HUDEP-2 (cell line): ENCODE results near the gene CDK12.
"Not testable (repeated sequence)": the region's sequence is repeated elsewhere in the genome, so short reads cannot be mapped to it uniquely, and the experiment has no call there.

Source experiments
- DNase-seq, 76 experiments: peaks; one replicate each; lab custom pipeline; 2025; ENCODE audit not compliant: unreplicated experiment in 76 of 76; lab: John Stamatoyannopoulos, UW

Gene CDK12

DNA sequence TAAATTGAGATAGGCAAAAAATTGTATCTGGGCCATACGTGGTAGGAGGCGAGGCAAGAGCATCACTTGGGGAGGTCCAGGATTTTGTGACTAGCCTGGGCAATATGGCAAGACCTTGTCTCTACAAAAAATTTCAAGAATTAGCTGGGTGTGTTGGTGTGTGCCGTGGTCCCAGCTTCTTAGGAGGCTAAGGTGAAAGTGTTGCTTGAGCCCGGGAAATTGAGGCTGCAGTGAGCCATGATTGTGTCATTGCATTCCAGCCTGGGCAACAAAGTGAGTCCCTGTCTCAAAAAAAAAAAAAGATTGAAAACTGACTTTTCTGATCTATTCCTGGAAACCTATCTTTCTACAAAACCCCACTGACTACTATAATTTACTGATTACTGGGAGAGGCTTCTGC, 26.7 kb downstream of the CDK12 start:
- no peak for DNase-seq

DNA sequence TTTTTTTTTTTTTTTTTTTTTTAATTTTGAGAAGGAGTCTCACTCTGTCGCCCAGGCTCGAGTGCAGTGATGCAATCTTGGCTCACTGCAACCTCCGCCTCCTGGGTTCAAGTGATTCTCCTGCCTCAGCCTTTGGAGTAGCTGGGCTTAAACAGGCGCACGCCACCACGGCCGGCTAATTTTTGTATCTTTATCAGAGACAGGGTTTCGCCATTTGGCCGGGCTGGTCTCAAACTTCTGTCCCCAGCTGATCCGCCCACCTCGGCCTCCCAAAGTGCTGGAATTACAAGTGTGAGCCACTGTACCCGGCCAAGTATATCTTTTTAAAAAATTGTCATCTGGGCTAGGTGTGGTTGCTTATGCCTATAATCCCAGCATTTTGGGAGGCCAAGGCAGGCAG, 35.6 kb downstream of the CDK12 start:
- not testable (repeated sequence) for DNase-seq

DNA sequence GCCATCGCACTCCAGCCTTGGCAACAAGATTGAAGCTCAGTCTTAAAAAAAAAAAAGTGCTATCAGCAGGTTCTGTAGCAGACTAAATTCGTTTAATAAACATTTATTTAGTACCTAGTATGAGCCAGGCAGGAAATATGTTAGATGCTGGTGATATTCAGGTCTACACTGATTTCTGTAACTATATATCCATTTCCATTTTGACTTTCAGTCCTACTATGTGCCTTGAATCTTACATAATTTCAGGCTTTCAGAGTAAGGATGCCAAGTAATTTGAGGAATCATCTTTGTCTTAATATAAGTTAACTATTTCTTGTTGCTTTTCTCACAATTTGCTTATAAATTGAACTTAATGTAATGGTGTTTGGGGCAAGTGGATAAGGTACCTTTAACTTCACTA, 46.2 kb downstream of the CDK12 start:
- DNase-seq, result no peak

DNA sequence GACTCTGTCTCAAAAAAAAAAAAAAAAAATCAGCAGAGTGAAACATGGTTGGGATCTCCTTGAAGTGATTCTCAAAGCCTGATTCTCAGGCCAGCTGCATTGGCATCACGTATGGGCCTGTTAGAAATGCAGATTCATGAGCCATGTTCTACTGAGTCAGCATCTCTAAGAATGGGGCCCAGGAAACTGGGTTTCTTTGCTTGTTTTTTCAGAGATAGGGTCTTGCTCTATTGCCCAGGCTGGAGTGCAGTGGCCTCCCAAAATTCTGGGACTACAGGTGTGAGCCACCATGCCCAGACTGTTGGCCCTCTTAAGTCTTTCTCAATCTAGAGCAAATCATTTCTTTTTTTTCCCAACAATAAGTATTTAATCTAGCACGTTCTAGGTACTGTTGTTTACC, 47.7 kb downstream of the CDK12 start:
- no peak for DNase-seq

DNA sequence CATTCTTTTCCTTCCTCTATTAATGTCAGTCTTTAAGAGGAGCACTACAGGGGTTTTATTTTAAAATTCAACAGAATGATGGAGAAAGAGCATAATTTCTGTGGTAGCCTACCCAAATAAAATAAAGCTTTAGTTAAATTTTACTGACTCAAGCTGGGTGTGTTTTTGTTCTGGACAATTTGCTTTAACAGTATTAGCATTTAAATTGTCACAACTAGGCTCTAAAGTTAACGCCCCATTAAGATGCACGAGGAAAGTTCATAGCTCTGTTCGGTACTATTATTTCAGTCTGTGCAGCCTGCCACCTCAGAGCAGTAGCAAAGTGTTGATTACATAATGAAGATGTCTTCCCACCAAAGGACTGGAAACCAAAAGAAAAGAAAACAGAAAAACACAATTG, 52.0 kb downstream of the CDK12 start:
- DNase-seq, result no peak

DNA sequence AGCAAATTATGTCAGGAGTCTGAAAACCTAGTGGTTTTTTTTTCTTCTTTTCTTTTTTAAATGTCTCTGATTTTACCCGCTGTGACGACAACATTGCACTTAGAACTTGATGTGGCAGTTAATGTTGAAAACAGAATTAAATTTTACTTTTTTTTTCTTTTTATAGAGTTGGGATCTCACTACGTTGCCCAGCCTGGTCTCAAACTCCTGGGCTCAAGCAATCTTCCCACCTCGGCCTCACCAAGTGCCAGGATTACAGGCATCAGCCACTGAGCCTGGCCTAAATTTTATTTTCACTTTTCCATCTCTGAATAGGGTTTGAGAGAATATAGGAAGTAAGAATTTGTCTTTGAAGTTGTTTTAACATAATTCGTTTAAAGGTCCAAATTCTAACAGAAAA, 52.6 kb downstream of the CDK12 start:
- no peak for DNase-seq

DNA sequence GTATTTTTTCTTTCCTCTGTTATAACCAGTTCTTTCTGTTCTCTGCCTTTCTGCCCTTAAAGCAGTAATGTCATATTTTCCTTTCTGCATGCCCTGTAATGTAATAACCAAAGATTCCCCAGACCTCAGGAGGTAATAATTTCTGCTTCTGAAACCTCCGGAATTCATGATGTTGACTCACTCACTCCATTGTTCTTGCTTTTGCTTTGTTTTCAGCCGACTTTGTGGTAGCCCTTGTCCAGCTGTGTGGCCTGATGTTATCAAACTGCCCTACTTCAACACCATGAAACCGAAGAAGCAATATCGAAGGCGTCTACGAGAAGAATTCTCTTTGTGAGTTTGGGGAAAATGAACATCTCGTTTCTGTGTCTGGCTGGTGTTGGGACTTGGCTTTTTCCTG, 55.9 kb downstream of the CDK12 start:
- no peak for DNase-seq

DNA sequence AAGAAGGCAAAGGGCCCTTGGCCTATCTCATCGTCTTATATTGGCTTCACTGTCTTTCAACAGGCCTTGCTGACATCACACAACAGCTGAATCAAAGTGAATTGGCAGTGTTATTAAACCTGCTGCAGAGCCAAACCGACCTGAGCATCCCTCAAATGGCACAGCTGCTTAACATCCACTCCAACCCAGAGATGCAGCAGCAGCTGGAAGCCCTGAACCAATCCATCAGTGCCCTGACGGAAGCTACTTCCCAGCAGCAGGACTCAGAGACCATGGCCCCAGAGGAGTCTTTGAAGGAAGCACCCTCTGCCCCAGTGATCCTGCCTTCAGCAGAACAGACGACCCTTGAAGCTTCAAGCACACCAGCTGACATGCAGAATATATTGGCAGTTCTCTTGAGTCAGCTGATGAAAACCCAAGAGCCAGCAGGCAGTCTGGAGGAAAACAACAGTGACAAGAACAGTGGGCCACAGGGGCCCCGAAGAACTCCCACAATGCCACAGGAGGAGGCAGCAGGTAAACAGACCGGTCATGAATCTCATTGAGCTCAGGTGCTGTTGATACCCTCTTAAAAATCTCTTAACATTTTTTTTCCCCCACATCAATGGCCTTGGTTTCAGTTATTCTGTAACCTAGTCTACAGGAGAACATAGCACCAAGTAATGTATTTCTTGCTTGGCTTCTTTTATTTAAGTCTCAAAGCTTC, 64.7 kb downstream of the CDK12 start:
- no peak for DNase-seq

DNA sequence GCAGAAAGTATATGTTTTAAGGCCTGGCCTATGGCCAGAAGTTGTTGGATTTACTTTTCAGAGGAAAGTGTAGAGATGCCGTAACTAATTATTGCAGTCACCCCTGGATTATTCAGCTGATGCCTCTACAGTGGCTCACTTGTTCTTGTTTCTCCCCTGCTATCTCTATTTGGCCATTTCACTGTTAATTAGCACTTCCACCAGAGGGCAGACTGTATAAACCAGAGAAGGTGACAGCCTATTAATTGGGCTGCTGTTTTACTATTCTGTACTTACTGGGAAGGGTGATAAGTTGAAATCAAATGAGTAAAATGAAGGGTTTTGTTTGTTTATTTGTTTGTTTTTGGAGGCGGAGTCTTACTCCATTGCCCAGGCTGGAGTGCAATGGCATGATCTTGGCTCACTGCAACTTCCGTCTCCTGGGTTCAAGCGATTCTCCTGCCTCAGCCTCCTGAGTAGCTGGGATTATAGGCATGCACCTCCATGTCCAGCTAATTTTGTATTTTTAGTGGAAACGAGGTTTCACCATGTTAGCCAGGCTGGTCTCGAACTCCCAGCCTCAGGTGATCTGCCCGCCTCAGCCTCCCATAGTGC, 66.0 kb downstream of the CDK12 start:
- DNase-seq, result peak in 28 of 76 experiments; percentile 3 to 71 (median 40)

DNA sequence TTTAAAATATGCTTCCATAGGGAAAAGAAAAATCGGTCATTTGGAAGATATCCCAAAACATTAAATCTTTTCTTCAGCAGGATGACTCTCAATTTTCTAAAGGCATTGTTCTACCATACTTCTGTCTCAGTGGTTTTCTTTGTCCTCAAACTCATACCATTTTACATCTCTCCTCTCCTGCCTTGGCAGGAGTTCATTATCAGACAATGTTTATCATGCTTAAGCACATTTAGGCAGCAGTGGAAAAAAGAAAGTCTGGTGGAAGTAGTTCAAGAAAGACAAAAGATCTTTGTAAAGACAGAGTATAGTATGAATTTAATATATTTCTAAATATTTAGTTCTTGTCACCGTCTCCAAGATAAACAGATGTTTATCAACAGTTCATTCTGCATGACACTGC, 68.2 kb downstream of the CDK12 start:
- DNase-seq, result peak in 35 of 76 experiments; percentile 6 to 86 (median 62)

DNA sequence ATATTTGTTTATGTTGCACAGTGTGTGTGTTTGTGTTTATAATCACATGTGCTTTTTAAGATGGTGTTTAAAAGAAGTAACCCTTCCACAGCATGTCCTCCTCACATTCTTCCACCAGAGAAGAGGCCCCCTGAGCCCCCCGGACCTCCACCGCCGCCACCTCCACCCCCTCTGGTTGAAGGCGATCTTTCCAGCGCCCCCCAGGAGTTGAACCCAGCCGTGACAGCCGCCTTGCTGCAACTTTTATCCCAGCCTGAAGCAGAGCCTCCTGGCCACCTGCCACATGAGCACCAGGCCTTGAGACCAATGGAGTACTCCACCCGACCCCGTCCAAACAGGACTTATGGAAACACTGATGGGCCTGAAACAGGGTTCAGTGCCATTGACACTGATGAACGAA, 69.2 kb downstream of the CDK12 start:
- peak in 8 of 76 experiments; percentile 5 to 35 (median 9) for DNase-seq

DNA sequence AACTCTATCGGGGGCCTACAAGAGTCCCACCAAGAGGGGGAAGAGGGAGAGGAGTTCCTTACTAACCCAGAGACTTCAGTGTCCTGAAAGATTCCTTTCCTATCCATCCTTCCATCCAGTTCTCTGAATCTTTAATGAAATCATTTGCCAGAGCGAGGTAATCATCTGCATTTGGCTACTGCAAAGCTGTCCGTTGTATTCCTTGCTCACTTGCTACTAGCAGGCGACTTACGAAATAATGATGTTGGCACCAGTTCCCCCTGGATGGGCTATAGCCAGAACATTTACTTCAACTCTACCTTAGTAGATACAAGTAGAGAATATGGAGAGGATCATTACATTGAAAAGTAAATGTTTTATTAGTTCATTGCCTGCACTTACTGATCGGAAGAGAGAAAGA, 70.0 kb downstream of the CDK12 start:
- DNase-seq, result no peak

DNA sequence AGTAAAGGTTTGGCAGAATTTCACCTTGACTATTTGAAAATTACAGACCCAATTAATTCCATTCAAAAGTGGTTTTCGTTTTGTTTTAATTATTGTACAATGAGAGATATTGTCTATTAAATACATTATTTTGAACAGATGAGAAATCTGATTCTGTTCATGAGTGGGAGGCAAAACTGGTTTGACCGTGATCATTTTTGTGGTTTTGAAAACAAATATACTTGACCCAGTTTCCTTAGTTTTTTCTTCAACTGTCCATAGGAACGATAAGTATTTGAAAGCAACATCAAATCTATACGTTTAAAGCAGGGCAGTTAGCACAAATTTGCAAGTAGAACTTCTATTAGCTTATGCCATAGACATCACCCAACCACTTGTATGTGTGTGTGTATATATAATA, 72.6 kb downstream of the CDK12 start:
- DNase-seq, result no peak

DNA sequence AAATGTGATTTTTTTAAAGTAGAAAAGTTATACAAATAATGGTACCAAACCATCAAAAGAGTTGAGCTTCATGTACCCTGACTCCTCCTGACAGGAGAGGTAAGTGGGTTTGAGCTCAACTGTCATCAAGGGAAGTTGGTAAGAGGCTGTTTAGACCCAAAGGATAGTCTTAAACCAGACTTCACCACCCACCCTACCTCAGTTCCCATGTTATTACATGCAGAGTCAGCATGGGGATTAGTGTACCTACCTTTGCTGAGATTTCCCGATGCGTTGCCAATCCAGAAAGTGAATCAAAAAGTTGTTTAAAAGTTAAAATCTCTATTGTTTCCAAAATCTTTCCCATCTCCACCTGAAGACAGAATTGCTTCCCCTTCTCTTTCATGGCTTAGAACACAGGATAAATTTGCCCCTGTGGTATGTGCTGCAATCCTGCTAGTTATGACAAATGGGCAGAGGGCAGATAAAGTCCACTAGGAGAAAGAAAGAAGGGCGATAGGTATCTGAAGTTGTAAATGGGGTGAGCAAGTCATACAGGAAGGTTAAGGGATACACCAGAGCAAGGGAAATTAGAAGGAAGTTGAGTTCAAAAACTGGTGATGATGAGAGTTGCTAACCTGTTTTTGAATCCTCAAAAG, 73.6 kb downstream of the CDK12 start:
- DNase-seq, result no peak

DNA sequence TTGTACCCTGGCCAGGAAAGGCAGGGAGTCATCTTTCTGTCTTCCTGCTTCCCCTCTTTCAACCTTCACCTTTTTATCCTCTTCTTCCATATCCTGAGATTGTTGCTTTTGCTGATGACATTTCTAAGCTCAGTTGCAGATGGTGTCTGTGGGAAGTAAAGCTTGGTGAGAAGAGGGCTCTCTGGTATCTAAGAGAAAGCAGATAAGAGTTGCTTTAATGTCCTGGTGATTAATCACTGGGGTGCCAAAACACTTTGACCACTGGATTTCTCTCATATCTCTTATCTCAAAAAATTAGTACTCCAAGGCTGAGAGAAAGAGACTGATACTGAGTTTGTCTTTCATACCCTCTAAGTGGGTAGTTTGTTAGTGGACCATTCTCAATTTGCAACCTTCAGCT, 75.2 kb downstream of the CDK12 start:
- peak in 28 of 76 experiments; percentile 4 to 65 (median 34) for DNase-seq

DNA sequence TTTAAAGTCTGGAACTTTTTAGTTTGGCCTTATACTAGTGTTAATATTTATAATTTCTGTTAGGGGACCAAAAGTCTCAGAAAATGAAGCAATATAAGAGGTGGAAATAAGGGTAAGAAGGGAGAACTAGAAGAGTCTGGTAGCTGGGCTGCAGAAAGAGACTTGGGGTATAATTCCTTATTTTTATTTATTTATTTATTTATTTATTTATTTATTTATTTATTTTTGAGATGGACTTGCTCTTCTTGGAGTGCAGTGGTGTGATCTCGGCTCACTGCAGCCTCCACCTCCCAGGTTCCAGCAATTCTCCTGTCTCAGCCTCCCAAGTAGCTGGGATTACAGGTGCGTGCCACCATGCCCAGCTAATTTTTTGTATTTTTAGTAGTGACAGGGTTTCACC, 76.1 kb downstream of the CDK12 start:
- DNase-seq, result not testable (repeated sequence)

DNA sequence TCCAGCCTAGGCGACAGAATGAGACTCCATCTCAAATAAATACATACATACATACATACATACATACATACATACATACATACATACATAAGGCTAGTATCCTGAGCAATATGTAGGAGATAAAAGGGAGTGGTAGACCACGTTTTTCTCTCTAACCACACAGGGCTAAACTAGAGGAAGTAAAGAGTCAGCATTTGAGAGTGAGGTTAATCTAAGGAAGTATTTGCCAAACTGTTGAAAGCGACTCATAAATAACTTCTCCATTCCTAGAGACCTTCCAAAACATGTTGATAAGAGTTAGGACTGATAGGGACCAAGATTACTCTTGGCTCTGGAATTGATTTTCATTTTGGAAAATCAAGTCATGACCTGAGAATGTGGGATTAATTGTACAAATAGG, 77.6 kb downstream of the CDK12 start:
- no peak for DNase-seq

DNA sequence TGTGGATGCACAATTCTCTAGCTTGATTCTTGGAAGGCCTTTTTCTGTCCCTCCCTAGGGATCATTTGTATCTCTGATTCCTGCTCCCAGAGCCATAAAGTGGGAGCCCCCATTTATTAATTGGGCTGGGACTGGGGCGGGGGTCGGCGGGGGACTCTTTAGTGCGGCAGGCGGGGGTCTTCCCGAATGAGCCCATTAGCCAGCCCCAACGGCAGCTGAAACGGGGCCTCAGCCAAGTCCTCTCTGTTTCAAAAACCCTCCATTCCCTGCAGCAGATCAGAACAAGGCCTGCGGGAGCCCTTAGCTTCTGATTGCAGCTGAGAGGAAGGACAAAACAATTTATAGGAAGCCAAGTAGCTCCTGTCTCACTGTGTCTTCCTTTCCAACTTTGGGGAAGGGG, 79.3 kb downstream of the CDK12 start:
- no peak for DNase-seq

DNA sequence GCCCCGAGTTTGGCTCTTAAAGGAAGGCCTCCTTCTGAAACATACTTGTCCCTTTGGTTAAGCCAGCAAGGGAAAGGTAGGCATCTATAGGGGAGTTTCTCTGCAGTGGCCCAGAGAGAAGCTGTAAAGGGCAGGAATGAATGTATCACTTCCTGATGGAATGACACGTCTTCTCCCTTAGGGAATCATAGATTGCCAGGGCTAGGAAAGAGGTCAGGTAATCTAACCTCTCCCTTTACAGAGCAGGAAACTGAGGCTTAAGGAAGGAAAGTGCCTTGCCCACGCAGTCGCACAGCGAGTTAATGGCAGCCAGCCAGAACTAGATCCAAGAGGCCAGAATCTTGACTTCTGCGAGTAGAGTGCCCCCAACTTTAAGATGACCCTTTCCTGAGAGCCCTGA, 80.4 kb downstream of the CDK12 start:
- no peak for DNase-seq

DNA sequence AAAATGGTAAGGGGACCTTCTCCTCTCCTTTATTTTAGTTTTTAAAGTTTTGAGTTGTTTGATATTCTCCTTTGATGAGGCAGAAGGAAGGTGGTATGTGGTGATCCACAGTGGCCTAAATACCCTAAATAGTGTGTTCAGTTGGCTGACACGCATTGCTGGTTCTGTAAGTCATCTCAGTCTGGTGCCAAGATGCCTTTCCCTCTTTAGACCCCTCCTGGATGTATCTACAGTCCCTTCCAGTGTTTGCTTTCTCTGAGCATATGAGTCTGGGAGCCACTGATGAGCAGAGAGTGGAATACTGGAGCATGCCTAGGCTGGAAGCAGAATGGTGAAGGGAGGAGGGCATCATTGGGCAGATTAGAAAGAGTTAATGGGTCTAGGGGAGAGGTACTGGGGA, 81.9 kb downstream of the CDK12 start:
- no peak for DNase-seq

DNA sequence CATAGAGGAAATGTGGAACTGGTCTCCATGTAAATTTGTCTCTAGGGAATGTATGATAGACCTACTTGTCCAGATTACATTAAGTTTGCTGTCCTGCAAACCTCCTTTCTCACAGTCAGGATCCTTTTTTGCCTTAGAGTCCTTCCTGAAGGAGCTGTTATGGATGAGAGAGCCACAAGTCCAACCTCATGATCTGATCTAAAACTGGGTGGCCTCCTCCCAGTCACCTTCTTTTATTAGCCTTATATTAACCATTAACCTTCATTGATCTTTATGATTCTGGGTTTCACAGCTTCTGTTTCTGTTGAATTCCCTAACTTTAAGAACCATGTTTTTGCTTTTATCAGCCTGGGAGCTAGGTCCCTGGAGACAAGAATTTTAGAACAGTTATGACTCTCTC, 82.4 kb downstream of the CDK12 start:
- no peak for DNase-seq

DNA sequence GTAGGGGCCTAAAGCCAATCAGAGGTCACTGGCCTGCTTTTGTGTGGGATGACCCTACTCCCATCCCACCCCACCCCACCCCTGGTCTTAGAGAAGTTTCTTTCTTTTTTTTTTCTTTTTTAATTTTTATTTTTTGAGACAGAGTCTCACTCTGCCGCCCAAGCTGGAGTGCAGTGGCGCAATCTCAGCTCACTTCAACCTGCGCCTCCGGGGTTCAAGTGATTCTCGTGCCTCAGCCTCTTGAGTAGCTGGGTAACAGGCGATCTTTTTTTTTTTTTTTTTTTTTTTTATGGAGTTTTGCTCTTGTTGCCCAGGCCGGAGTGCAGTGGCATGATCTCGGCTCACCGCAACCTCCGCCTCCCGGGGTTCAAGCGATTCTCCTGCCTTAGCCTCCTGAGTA, 83.1 kb downstream of the CDK12 start:
- DNase-seq, result not testable (repeated sequence)
